ENCODE data around the gene CENATAC.
"Not testable (repeated sequence)": the region's sequence is repeated elsewhere in the genome, so short reads cannot be mapped to it uniquely, and the experiment has no call there.

CENATAC gene

DNA sequence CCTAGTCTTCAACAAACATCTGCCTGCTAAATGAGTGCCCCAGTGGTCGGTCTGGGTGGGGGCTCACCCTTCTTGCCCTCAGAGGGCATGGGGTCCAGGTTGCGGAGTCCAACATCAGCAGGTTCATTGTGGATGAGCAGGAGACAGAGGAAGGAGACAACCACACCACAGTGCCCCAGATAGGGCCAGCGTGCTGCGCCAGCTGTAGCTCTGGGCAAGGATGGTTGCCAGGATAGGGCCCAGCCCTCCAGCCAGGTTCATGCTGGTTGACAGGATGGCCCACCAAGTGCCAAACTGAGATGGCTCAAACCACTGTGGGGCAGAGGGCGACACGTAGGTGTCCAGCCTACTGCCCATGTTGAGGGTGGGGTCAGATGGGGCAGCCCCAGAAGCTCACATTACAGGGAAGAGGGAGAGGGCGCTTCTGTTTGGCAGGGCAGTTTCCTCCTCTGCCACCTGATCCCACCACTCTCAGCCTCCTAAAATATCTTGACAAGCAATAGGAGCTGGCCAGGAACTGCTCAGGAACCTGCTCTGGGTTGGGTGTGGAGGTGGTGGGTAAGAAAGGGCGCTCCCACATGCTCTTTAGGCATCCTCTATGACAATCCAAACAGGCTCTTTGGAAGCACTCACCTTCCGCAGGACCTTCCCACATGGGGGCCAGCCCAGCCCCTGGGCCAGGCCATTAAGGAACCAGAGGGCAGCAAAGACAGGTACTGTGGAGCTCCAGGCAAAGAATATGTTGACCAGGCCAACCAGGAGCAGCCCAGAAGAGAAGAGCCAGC, 29.8 kb downstream of the CENATAC start:
- no peak for DNase-seq

DNA sequence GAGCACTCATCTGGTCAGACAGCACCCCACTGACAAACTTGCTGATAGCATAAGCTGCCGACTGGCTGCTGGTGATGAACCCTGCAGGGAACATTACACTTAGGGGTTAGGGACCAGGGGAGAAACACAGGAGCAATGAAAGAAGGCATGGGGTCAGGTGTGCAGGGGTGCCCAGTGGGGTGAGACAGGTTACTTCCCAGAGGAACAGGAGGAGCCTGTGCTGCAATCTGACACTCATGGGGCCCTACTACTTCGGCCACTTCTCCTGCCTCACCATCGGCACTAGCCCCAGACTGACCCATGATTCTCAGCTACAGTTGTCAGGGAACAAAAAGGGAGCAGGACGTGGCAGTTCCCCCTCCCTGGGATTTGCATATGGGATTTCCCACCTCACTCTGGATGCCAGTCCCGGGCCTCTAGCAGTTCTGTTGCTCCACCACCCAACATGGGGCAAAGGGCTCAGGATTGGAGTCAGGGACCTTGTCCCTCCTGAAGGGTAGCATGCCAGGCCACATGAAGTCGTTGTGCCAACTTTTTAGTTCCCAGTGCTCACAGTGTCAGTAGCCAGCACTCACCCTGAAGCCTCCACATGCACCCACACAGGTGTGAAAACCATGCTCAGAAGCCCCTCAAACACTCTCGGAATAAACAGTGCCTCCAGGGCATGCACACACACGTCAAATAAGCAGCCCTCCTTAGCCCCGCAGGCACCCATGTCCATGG, 30.6 kb downstream of the CENATAC start:
- DNase-seq: no peak

DNA sequence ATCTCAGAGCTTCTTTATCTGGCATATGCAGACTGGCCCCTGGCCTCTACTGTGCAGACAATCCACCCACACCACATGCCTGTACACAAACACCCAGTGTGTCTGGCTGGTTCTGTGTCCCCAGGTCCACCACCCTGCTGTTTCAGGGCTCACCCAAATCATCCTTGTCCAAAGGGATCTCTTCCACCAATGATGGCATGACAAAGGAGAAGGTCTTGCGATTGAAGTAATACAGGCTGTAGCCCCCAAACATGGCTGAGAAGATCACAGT, 31.1 kb downstream of the CENATAC start:
- no peak for DNase-seq

DNA sequence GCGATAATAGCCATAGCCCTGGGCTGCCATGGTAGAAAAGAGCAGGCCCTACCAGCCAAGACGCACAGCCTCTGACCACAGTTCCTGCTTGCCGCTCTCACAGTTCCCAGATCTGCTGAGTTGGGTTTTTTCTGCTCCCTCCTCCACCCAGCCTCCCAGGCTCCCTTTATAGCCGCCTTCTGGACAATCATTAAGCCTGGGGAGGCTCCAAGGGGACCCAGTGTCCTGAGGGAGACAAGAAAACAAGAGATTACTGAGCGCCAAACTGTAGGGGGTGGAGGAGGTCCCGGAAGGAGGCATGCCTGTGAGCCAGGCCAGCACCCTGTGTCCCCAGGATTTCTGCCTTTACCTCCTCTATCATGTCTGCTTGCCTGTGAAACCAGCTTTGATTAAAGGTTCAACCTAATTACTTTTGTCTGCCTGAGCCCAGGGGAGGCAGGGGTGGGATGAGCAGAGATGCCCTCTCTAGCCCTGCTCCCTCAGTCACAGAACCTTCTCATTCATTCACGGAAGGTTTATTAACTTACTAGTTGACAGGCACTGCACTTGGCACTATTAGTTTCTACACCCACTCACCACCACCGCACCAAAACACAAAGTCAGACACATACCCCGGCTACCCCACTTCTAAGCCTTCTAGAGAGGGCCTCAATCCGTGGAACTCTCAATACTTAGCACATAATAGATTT, 31.5 kb downstream of the CENATAC start:
- no peak for DNase-seq

DNA sequence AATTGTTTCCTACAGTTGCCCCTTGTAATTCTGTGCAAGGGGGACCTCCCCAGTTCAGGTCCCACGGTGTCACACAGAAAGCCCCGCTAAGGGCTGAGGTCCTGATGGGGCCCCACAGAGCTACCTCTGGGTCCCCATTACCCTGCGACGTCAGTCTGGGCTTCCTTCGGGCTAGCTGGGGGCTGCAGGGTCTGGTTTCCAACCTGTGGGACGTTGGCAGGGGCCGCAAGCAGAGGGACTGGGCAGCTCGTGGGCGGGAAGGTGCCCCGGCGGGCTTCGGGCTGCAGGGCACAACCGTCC, 32.0 kb downstream of the CENATAC start:
- DNase-seq: no peak

DNA sequence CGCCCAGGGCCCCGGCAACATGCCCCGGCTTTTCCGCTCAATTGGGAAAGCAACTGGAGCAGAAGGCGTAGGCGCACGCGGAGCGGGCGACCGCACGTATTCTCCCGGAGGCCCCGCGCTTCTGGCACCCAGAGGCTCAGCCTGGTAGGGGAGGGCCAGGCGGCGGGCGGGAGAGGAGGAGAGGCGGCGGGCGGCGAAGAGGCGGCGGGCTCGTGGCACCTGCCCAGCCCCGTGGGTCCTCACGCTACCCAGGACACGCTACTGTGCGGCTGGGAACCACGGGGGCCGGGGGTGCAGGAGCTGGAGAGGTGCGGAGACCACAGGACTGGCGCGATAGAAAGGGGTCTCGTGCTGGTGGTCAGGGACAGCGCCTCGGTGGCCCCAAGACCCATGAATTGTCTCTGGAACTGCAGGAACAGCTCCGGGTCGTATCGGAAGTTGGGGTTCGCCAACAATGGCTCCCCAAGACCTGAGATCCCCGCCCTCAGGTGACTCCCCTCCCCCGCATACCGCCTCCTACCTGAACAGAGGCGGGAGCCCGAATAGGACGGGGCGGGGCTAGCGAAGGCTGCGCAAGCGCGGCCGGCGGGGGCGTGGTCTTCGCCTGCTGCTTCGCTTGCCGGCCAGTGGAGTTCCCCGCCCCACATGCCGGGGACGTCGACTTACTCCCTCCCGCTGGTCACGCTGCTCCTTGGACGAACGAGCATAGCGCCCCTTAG, 32.5 kb downstream of the CENATAC start, which contains the start of gene SLC37A4:
Gene SLC37A4 (minus strand): TSS at position 549 of the 719 bp plus-strand sequence.
- peak; percentile 80 to 95 for DNase-seq

DNA sequence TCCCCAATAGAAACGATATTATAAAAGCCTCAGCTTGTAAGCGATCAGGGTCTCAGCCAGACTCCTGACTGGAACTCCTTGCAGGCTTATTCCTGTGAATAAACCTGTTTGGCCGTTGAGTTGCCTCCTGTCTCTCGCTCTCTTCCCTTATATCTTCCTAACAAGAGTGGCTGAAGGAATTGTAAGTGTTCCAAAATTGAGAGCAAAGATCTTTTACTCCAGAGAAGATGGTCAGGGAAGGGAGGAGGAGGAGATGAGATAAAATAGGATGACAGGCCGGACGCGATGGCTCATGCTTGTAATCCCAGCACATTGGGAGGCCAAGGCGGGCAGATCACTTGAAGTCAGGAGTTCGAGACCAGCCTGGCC, 34.0 kb downstream of the CENATAC start:
- no peak for DNase-seq

DNA sequence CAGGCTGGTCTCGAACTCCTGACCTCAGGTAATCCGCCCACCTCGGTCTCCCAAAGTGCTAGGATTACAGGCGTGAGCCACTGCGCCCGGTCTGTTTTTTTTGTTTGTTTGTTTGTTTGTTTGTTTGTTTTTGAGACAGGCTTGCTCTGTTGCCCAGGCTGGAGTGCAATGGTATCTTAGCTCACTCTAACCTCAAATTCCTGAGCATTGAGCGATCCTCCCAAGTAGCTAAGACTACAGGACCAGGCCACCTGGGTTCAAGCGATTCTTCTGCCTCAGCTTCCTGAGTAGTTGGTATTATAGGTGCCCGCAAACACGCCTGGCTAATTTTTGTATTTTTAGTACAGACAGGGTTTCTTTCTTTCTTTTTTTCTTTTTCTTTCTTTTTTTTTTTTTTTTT, 35.5 kb downstream of the CENATAC start:
- DNase-seq: not testable (repeated sequence)

DNA sequence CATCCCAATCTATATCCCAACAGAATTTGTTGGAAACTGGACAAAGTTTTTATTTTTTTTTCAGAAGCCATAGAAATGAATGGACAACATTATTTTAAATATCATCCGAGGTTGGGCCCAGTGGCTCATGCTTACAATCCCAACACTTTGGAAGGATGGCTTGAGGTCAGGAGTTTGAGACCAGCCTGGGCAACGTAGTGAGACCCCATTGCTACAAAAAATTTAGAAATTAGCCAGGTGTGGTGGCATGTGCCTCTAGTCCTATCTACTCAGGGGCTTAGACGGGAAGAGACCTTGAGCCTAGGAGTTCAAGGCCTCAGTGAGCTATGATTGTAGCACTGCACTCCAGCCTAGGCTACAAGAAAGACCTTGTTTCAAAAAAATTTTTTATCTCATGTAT, 36.9 kb downstream of the CENATAC start:
- DNase-seq: no peak

DNA sequence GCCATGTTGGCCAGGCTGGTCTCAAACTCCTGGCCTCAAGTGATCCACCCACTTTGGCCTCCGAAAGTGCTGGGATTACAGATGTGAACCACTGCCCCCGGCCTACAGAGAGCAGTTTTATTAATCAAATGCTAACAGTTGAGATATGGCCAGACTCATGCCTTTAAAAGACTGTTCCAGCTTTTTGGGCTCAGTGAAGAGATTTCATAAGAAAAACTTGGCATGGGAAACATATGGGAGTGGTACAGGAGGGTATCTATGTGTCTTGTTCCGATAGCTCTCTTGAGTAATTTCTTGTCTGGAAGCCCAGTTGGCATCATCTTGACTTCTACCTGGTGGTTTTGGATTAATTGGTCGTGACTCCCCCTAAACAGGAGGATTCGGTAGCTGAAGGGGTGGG, 40.9 kb downstream of the CENATAC start:
- DNase-seq: no peak

DNA sequence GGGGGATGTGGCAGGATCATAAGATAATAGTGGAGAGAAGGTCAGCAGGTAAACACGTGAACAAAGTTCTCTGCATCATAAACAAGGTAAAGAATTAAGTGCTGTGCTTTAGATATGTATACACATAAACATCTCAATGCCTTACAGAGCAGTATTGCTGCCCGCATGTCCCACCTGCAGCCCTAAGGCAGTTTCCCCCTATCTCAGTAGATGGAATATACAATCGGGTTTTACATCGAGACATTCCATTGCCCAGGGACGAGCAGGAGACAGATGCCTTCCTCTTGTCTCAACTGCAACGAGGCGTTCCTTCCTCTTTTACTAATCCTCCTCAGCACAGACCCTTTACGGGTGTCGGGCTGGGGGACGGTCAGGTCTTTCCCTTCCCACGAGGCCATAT, 41.5 kb downstream of the CENATAC start:
- not testable (repeated sequence) for DNase-seq

DNA sequence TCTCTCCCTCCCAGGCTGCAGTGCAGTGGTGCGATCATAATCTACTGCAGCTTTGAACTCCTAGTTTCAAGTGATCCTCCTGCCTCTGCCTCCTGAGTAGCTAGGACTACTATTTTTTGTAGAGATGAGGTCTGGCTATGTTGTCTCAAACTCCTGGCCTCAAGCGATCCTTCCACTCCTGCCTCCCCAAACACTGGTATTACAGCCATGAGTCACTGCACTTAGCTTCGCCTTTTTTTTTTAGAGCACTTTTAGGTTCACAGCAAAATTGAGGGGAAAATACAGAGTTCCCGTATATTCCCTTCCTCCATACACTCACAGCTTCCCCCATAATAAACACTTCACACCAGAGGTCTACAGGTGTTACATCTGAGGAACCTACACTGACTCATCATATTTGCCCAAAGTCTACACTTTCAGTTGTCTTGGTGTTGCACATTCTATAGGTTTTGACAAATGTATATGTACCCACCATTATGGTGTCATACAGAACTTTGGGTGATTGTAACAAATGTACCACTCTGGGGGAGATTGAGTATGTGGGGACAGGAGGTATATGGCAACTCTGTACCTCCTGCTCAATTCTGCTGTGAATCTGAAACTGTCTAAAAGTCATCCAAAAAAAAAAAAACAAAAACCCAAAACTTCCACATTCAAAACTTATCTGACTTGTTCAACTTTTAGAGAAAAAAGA, 44.0 kb downstream of the CENATAC start:
- DNase-seq: no peak

DNA sequence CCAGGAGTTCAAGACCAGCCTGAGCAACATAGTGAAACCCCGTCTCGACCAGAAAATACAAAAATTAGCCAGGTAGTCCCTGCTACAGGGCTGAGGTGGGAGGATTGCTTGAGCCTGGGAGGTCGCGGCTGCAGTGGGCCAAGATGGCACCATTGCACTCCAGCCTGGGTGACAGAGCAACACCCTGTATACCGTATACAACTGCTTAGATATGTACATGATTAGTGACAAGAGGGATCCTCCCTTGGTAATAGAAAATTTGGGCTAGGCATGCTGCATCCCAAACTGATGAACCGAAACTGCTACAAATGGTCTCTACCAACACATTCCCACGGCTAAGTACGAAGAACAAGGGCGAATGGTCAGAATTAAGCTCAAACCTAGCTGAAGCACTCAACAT, 45.0 kb downstream of the CENATAC start:
- no peak for DNase-seq

DNA sequence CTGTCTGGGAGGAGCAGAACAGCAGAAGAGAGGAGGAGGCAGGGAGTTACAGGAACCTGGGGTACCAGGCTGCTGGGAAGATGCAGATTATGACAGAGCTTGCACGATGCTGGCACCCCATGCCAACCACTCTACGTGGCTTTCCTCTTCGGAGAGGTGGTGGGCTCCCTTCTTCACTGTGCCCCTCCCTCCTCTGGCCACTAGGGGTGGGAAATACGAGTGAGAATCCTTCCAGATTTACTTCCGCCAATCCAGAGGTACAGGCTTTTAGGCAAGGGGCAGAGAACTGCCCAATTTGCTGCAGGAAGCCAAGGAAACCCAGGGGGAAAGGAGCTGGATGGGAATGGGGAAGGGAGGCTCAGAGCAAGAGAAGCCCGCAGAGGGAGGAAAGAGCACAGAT, 46.8 kb downstream of the CENATAC start:
- DNase-seq: no peak

DNA sequence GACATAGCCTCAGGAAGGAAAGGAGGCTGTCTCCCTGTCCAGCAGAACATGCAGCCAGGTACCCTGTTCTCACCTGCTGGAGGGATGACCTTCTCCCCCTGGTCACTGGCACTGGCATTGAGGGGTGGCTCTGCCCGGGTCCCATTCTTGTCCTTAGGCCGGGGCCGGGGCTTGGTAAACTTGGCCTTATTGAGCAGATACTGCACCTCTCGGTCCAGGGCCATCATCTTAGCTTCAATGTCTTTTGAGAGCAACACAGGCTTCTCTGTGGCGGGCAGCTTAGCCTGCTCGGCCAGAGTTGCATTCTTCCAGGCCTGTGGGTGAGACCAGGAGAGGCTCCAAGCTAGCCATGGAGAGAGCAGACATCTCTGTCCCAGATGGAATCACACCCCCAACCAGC, 48.6 kb downstream of the CENATAC start:
- no peak for DNase-seq

DNA sequence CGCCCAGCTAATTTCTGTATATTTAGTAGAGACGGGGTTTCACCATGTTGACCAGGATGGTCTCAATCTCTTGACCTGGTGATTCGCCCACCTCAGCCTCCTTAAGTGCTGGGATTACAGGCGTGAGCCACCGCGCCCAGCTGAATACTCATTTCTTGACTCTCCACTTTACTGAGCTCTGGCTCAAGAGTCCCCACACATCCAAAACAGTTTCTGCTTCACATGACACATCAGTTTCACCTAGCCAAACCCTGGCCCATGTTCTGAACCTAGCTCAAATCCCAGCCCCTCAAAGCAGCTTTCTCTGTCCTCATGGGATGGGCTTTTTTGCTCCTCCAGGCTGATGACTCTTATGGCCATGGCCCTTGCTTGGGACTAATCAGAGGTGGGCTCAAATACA, 49.3 kb downstream of the CENATAC start:
- no peak for DNase-seq

DNA sequence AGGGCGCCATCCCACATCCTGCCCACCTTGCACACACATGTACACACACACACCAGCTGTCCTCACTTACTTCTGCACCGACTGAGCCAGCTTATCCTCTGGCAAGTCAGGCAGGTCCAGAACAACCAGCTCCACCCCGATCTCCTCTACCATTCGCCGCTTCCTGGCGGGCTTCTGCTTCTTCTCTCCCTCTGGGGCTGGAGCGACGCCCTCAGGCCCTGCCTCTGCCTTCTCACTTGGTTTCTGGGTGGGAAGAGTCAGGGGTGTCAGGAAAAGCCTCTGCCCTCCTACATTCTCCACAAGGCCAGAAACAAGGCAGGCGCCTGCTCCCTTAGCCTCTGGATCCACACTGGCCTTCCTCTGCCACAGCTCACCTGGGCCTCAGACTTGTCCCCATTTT, 50.7 kb downstream of the CENATAC start:
- no peak for DNase-seq

DNA sequence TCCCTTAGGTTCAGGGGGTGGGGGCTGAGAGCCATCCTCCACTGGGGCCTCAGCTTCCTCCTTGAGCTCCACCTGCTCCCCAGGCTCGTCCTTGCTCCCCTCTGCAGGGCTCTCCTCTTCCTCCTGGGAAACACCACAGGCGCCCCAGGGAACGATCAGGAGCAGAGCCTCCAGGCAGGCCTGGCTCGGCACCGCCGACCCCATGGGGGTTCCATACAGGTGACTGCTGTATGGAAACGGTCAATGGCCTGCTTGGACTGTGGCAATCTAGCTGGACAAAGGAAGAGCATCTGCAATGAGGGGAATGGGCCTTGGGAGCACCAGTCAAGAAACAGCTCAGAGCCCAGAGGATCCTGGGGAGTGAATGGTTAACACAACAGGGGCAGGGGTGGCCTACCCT, 51.1 kb downstream of the CENATAC start:
- DNase-seq: no peak

DNA sequence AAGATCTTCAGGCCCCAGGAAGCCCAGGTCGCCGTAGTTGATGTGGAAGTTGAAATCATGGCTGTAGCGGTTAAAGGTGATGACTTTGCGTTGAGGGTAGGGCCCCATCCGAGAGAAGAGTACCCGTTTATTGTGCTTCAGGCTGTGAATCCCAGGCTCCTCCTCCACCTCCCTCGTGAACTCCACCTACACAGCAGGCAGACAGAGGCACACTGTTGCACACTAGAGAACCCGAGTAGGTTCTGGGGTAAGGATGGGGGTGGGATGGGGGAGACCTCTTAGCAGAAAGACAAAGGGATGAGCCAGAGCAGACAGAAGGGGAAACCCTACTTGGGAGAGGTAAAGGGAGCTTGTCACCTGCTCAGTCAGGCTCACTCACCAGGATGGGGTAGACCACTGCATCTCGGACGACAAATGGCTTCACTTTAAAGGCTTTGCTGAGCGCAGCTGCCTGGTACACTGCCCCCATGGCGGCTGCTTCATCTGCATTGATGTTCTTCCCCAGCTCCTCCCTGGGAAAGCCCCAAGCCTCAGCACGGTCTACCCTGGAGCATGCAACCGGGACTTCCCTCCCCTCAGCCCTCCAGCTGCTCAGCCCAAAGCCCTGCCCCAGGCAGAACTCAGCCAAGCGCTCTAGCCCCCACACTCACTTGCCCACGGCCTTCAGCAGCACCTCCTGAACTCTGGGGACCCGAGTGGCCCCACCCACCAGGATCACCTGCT, 53.7 kb downstream of the CENATAC start:
- DNase-seq: no peak

DNA sequence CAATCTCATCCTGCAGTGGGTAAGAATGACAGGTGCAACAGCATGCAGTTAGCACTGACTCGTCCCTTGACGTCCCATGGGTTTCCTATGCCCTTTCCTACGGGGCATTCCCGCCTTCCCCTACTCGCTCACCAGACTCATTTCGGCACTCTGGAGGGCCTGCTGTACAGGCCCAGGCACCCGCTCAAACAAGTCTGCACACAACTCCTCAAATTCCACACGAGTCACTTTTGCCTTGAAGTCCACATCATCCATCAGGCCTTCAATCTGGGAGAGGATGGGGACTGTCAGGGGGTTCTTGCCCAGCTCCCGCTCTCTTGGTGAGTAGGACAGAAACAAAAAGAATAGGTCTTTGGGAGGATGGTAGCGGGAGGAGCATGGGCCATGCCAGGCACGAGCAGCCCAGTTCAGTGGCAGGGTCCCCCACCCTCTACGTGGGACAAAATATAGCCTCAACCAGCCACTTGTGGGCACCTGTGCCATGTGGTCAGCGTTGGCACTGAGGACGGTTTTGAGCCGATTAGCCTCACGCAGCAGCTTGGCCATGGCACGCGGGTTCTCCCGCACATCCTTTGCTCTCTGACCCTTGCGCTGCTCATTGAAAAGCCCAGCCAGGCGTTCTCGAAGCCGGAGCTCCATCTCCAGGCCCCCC, 54.4 kb downstream of the CENATAC start:
- DNase-seq: no peak

DNA sequence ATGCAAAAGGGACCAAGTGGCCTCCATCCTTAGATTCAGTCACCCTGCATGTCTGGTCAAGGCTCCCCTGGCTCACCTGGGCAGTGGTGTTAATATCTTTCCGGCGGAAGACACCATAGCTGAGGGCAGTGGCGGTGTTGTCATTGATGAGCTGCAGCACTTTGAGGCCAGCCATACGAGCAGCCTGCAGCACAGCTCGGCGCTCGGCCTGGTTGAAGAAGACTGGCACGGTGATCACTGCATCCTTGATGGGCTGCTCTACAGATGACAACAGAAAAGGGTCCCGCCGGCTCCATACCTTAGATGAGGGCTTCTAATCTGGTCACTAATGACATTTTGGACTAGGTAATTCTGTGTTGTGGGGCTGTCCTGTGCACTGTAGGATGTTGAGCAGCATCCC, 56.5 kb downstream of the CENATAC start:
- peak in 1 of 2 donors; percentile 0 for DNase-seq

DNA sequence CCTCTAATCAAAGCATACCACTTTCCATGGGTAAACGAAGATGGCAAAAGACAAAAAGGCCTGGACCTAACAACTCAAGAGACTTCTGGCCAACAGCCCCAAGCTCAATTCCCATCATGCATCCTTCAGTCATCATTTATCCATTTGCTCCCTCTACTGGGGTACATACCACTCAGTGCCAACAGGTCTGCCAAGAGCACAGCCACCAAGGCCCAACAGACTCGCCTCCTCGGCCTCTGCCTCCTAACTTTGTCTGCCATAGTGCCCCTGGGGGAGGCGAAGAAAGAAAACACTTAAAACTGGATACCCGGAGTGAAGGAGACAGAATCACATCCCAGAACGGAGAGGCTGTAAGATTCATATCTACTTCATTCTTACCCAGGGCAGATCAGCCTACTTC, 58.0 kb downstream of the CENATAC start:
- DNase-seq: peak in 1 of 2 donors; percentile 31
